HepG2 (cell line): ENCODE results near the gene SPON2. TPM values are rescaled to one million over a fixed set of nuclear protein-coding genes. Genes with fewer than 3 reads are reported as not detected.
A peak's percentile ranks its signal among the peaks of the same experiment; 100 is the strongest.

ENCODE experiments used
- ATAC-seq: fragments of 200-7000 bp; cut with Tn5 transposase; 3 replicates; pipeline ENCODE4 v1.9.1; 2020; ENCODE audit warnings: mild to moderate bottlenecking, moderate library complexity
- BruUV-seq: library from RNA; stranded (reverse); fragments of 400-500 nt; replicated peaks from 2 replicates; lab custom pipeline; 2021; lab: Mats Ljungman, UMichigan
- CTCF ChIA-PET: fragments of 300-600 bp; formaldehyde crosslinking; extraction: SDS; loops from one replicate; lab custom pipeline; 2021; ENCODE audit warnings: low total read pairs, inconsistent platforms, low intra/inter-chr PET ratio; lab: Yijun Ruan, JAX
- POLR2A ChIA-PET: fragments of 350-600 bp; sonication (Branson Sonifier 250); formaldehyde crosslinking; loops from one replicate; lab custom pipeline; 2020; ENCODE audit warnings: antibody characterized with exemption, inconsistent platforms; lab: Yijun Ruan, JAX
- DNase-seq: peaks from one replicate; pipeline ENCODE4 v3.0.0-alpha.2; 2015; ENCODE audit warnings: low spot score
- FAIRE-seq: peaks from 3 replicates; lab custom pipeline; 2011; peaks lifted over from hg19 to GRCh38; lab: Jason Lieb, UNC
- H2AFZ ChIP-seq: one replicate; pipeline ENCODE4 v1.6.1; 2011; ENCODE audit warnings: low read length, inconsistent platforms
- H3K27ac ChIP-seq: fragments of 300-600 bp; 3 replicates; pipeline ENCODE4 v1.8.0; 2011; ENCODE audit warnings: mixed run types, mild to moderate bottlenecking, mixed read lengths, low read length, inconsistent platforms; ENCODE audit not compliant: insufficient read depth; ENCODE audit errors: extremely low read length
- H3K27me3 ChIP-seq, 2 experiments: fragments of 200-600 bp in 1 of 2; 2 replicates in 1 of 2; 3 replicates in 1 of 2; pipeline versions ENCODE4 v1.6.0 to v1.8.0; 2011; ENCODE audit warnings: low read length in 2 of 2, mild to moderate bottlenecking in 2 of 2, moderate library complexity in 2 of 2, inconsistent platforms in 1 of 2; ENCODE audit not compliant: insufficient read depth in 2 of 2, control insufficient read depth in 1 of 2
- H3K36me3 ChIP-seq, 2 experiments: fragments of 200-600 bp in 1 of 2; replicated peaks in 1 of 2; 2 replicates in 1 of 2; 3 replicates in 1 of 2; pipeline versions ENCODE4 v1.5.1 to v1.8.0; 2011; ENCODE audit warnings: low read length in 2 of 2, inconsistent platforms in 1 of 2; ENCODE audit not compliant: insufficient read depth in 2 of 2, control insufficient read depth in 1 of 2
- H3K4me1 ChIP-seq: 2 replicates; pipeline ENCODE4 v1.5.1; 2012; ENCODE audit warnings: low read length, inconsistent platforms; ENCODE audit not compliant: insufficient read depth
- H3K4me2 ChIP-seq: 2 replicates; pipeline ENCODE4 v1.6.0; 2011; ENCODE audit warnings: low read depth, low read length, inconsistent platforms
- H3K4me3 ChIP-seq, 3 experiments: fragments of 200-600 bp in 1 of 3; sonication (generic), shearing (Covaris generic) in 1 of 3; replicated peaks in 1 of 3; 2 replicates each; pipeline ENCODE4 v1.5.1; 2011 to 2016; ENCODE audit warnings: low read length in 3 of 3, inconsistent platforms in 2 of 3, low read depth in 2 of 3, mild to moderate bottlenecking in 2 of 3, control low read depth in 1 of 3, mixed read lengths in 1 of 3; ENCODE audit not compliant: insufficient read depth in 1 of 3
- H3K79me2 ChIP-seq: one replicate; pipeline ENCODE4 v1.6.1; 2011; ENCODE audit warnings: low read length, inconsistent platforms; ENCODE audit not compliant: insufficient read depth
- H3K9ac ChIP-seq: 2 replicates; pipeline ENCODE4 v1.6.0; 2011; ENCODE audit warnings: mild to moderate bottlenecking, low read depth, low read length, inconsistent platforms; ENCODE audit not compliant: insufficient read depth
- H3K9me3 ChIP-seq: 2 replicates; pipeline ENCODE4 v1.5.1; 2012; ENCODE audit warnings: mild to moderate bottlenecking, low read length
- H4K20me1 ChIP-seq: 2 replicates; pipeline ENCODE4 v1.6.0; 2011; ENCODE audit warnings: inconsistent platforms, mild to moderate bottlenecking, low read length, moderate library complexity; ENCODE audit not compliant: insufficient read depth
- EEA1 ChIP-seq: sonication (generic); formaldehyde crosslinking; IDR thresholded peaks from 2 replicates; pipeline ENCODE4 v1.5.1; 2020; ENCODE audit warnings: mild to moderate bottlenecking, missing genetic modification reagents, borderline replicate concordance
- FOXJ3 ChIP-seq: sonication (generic); formaldehyde crosslinking; IDR thresholded peaks from 2 replicates; pipeline ENCODE4 v1.4.0; 2020; ENCODE audit warnings: missing genetic modification reagents, mild to moderate bottlenecking, borderline replicate concordance
- MED1 ChIP-seq: sonication (generic); formaldehyde crosslinking; IDR thresholded peaks from 2 replicates; pipeline ENCODE4 v1.4.0; 2020; ENCODE audit warnings: missing genetic modification reagents
- NFKBIZ ChIP-seq: IDR thresholded peaks from 2 replicates; pipeline ENCODE4 v1.6.1; 2018; ENCODE audit warnings: missing genetic modification reagents, missing compliant biosample characterization
- NRL ChIP-seq: sonication (generic); formaldehyde crosslinking; IDR thresholded peaks from 2 replicates; pipeline ENCODE4 v1.5.0; 2020; ENCODE audit warnings: missing genetic modification reagents, mild to moderate bottlenecking, moderate library complexity, borderline replicate concordance
- TBX2 ChIP-seq: sonication (generic); formaldehyde crosslinking; IDR thresholded peaks from 2 replicates; pipeline ENCODE4 v1.5.0; 2020; ENCODE audit warnings: missing genetic modification reagents, mild to moderate bottlenecking, borderline replicate concordance
- THAP9 ChIP-seq: sonication (generic); formaldehyde crosslinking; IDR thresholded peaks from 2 replicates; pipeline ENCODE4; 2020; ENCODE audit warnings: missing genetic modification reagents, mild to moderate bottlenecking, borderline replicate concordance
- WGBS: methylation state at CpG from one replicate; pipeline ENCODE4 v1.1.6; 2017; ENCODE audit warnings: low lambda C conversion rate; 5-methylcytosine and 5-hydroxymethylcytosine counted together
- in situ Hi-C: cut with HindIII; loops from 2 replicates; pipeline ENCODE4 v1.10.0; 2017; ENCODE audit warnings: low pct_unique_long_range_greater_than_20kb; ENCODE audit not compliant: extremely low pct_ligation_motif_present
- intact Hi-C: fragments of 100-400 bp; cut with micrococcal nuclease; formaldehyde crosslinking; loops from one replicate; pipeline ENCODE4 v1.10.0; 2022; ENCODE audit not compliant: unreplicated experiment
- polyA plus RNA-seq, 8 experiments: library from polyadenylated mRNA; depleted of rRNA in 3 of 8; stranded (reverse) in 7 of 8; unstranded in 1 of 8; fragments of >200 nt; fragmentation: Illumina TruSeq in 4 of 8; extraction: Trizol in 4 of 8; gene quantifications; 2 replicates each; pipeline versions ENCODE4 v1.2.1 to v1.2.3, GENCODE V29; 2011 to 2016; ENCODE audit warnings: low read depth in 4 of 8, missing spikeins in 1 of 8, mixed read lengths in 1 of 8; ENCODE audit not compliant: insufficient read depth in 1 of 8
- total RNA-seq, 5 experiments: library from RNA; depleted of rRNA; stranded (reverse); fragments of >200 nt; fragmentation: Illumina TruSeq; extraction: Trizol; gene quantifications; 2 replicates each; pipeline ENCODE4 v1.2.3, GENCODE V29; 2016; ENCODE audit warnings: low read depth in 1 of 5
- TF ChIP-seq, protein P1 (sequence below): sonication (generic); formaldehyde crosslinking; IDR thresholded peaks from 2 replicates; pipeline ENCODE4 v1.9.0; 2022; ENCODE audit warnings: missing genetic modification reagents, mild to moderate bottlenecking, borderline replicate concordance

The SPON2 gene
- total and polyA plus RNA-seq, 2 of the 13 experiments (the other 11 are each of a cell fraction or from before 2014, with no cell fraction given), result 17.4 to 55.2 TPM

DNA sequence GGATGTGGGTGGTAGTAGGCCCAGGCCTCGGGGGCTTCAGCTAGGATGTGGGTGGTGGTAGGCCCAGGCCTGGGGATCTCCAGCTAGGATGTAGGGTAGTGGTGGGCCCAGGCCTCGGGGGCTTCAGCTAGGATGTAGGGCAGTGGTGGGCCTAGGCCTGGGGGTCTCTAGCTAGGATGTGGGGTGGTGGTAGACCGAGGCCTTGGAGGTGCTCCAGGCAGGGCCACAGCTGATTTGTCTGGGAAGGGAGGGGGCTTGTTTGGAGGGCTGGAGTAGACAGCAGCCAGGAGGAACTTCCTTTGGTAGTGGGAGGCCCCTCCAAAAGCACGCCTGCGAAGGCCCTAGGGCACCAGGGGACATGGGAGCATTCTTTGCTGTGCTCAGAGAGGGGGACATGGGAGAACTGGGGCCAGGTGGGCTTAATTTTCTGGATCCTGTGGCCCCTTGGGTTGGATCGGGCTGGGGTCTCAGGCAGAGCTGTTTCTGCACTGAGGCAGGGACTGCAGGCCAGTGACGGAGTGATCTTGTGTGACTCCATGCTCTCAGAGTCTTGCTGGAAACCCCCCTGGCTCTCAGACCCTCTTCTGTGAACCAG is 3.3 kb upstream of the SPON2 start:
- peaks cover 0 to 1% of the 10 kb centered on the region in 2 experiments; a peak in 1 of 5 replicates for H3K27me3 ChIP-seq
- FAIRE-seq, result no peak
- peaks cover 10% of the 10 kb centered on the region for H3K9me3 ChIP-seq
- intact Hi-C loops, result no loop called here
- WGBS, result 90% methylated on average over 4 of the region's 7 CpGs
- H2AFZ ChIP-seq, result no peak overlapping the region
- POLR2A ChIA-PET, result interaction anchor here (1.4 to 4.6 kb wide), 3 partner anchors 28 to 171 kb away, joined by 4 to 95 read pairs (median 32); partner anchors contain the start of genes CTBP1 and UVSSA
- no peak for TF ChIP-seq TBX2 (CRISPR knock-in tag)
- TF ChIP-seq, all 625 proteins: peak for 0
- Histone ChIP-seq H3K79me2 (no peaks in the 10 kb centered on the region), H3K4me2 (no peak overlapping the region), H3K4me1 (peaks cover 61% of the 10 kb centered on the region), H3K4me3 (no peak overlapping the region), H4K20me1 (no peaks in the 10 kb centered on the region), H3K9ac (no peak overlapping the region), H3K36me3 (peaks cover 0 to 1% of the 10 kb centered on the region in 2 experiments; a peak in 1 of 5 replicates), H3K27ac (no peak overlapping the region)
- no peak for DNase-seq
- BruUV-seq, result no TSS peak
- CTCF ChIA-PET, result no interaction called here
- no peak for ATAC-seq
- in situ Hi-C loops, result no loop called here

- FAIRE-seq (no peak), DNase-seq (no peak), ATAC-seq (no peak)
- peaks cover 2 to 3% of the 10 kb centered on the region in 2 experiments; a peak in 1 of 5 replicates for H3K36me3 ChIP-seq
- 62% methylated on average over 7 of the region's 20 CpGs for WGBS
- POLR2A ChIA-PET, result interaction anchor here (1.4 to 4.6 kb wide), 3 partner anchors 29 to 172 kb away, joined by 4 to 95 read pairs (median 32); partner anchors contain the start of genes CTBP1 and UVSSA
- H3K4me1 ChIP-seq, result peaks cover 64% of the 10 kb centered on the region
- in situ Hi-C loops, result loop anchor here (5.0 kb wide), 1 partner anchor 32 kb away; no protein-coding TSS in a partner anchor
- intact Hi-C loops, result no loop called here
- no TSS peak for BruUV-seq
- H3K27ac ChIP-seq, result no peak overlapping the region
- H3K4me3 ChIP-seq, result no peak overlapping the region
- H3K79me2 ChIP-seq, result no peaks in the 10 kb centered on the region
- peak overlapping the region; percentile 6; the same call in 1 of the 2 replicates for H3K4me2 ChIP-seq
- peaks cover 3% of the 10 kb centered on the region for H3K9me3 ChIP-seq
- H3K27me3 ChIP-seq, result peaks cover 0 to 1% of the 10 kb centered on the region in 2 experiments; a peak in 1 of 5 replicates
- no peak overlapping the region for H3K9ac ChIP-seq
- CTCF ChIA-PET, result no interaction called here
- H2AFZ ChIP-seq, result no peak overlapping the region
- H4K20me1 ChIP-seq, result no peaks in the 10 kb centered on the region
- no peak for TF ChIP-seq FOXJ3 (CRISPR knock-in tag)
- TF ChIP-seq MED1 (CRISPR knock-in tag), result no peak
- TF ChIP-seq, protein P1, sequence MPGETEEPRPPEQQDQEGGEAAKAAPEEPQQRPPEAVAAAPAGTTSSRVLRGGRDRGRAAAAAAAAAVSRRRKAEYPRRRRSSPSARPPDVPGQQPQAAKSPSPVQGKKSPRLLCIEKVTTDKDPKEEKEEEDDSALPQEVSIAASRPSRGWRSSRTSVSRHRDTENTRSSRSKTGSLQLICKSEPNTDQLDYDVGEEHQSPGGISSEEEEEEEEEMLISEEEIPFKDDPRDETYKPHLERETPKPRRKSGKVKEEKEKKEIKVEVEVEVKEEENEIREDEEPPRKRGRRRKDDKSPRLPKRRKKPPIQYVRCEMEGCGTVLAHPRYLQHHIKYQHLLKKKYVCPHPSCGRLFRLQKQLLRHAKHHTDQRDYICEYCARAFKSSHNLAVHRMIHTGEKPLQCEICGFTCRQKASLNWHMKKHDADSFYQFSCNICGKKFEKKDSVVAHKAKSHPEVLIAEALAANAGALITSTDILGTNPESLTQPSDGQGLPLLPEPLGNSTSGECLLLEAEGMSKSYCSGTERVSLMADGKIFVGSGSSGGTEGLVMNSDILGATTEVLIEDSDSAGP (CRISPR knock-in tag), result peak; percentile 37; the same call in 1 of the 2 replicates
- TF ChIP-seq EEA1 (CRISPR knock-in tag), result no peak
- TF ChIP-seq THAP9 (CRISPR knock-in tag), result 0 out of 2 replicates have a peak, but pooled peaks have one; percentile 21
- no peak for TF ChIP-seq NFKBIZ (CRISPR knock-in tag)
- 0 out of 2 replicates have a peak, but pooled peaks have one; percentile 62 for TF ChIP-seq NRL (CRISPR knock-in tag)
Observed at GRCh38 chr4:1174941-1175634, 2.7 kb upstream of the SPON2 start.
